PC-9 (cell line): ENCODE measurements around the gene CCDC60.

Experiments used
- CTCF ChIP-seq: fragments of 200-600 bp; sonication (generic); conservative IDR thresholded peaks from 2 replicates; pipeline ENCODE4 v1.6.1; 2017; ENCODE audit warnings: mixed run types, antibody characterized with exemption, mild to moderate bottlenecking, moderate library complexity
- EZH2 ChIP-seq: fragments of 200-600 bp; sonication (generic); IDR thresholded peaks from 2 replicates; pipeline ENCODE4 v1.8.0; 2017; ENCODE audit warnings: antibody characterized with exemption, low read depth

GRCh38 chr12:119373666-119374065 is 39.1 kb downstream of the CCDC60 start:
- no peak for TF ChIP-seq EZH2
- no peak for TF ChIP-seq CTCF
